GM13977 (cell line): Measurements from ENCODE around the gene YKT6.

Experiments used
- DNase-seq: peaks from one replicate; pipeline ENCODE4 v3.0.0; 2012; ENCODE audit warnings: low spot score
- CTCF ChIP-seq: IDR thresholded peaks from 2 replicates; pipeline ENCODE4 v1.5.1; 2012; ENCODE audit warnings: mild to moderate bottlenecking, control low read depth; ENCODE audit not compliant: insufficient read depth; ENCODE audit errors: extremely low read depth, missing control alignments
- in situ Hi-C: fragments of 300-500 bp; cut with MboI; formaldehyde crosslinking; loops from one replicate; pipeline ENCODE4 v1.12.0; 2022; ENCODE audit warnings: low sequenced_read_pairs, low pct_unique_long_range_greater_than_20kb, mixed read lengths, inconsistent platforms; ENCODE audit not compliant: unreplicated experiment

The YKT6 gene

GRCh38 chr7:44186736-44187135 is 14.0 kb upstream of the YKT6 start:
- TF ChIP-seq CTCF: no peak
- in situ Hi-C loops: no loop called here
- DNase-seq: no peak

DNA sequence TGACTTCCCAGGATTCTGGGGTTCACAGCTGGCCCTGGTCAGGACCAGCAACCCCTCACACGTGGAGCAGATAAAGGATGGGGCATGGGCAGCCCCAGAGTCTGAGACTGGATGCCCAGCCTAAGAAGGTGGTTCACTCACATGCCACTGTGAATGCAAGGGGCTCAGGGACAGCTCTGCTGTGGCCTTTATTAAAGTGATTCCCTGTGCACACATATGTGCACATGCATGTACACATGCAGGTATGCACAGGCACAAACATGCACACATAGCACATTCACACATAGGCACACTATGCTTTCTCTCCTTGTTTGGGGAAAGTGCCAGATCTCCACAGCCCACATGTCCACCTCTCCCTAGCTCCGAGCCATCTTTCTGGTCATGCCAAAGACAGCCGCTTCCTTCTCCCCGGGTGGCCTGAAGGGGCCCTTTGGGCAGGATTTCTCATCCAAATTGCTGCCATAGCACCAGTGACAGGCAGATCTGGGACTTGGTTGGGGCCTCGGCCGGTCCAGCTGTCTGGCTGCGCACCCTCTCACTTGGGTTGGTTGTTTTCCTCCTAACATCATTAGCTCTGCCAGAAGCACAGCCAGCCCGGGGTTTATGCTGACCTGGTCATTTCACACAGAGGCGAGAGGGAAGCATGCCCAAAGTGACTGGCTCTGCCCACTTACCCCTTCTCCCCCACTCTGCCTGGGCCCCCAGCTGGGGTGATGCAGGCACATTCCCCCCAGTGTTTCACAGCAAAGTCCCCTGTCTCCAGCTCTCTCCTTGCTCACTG is 13.0 kb upstream of the YKT6 start:
- in situ Hi-C loops: no loop called here
- DNase-seq: no peak

GRCh38 chr7:44188480-44189225 is 12.1 kb upstream of the YKT6 start:
- no peak for DNase-seq
- TF ChIP-seq CTCF: no peak
- in situ Hi-C loops: no loop called here

More for the DNA sequence above, 13.0 kb upstream of the YKT6 start:
- no peak for TF ChIP-seq CTCF

- TF ChIP-seq CTCF: no peak
- DNase-seq: no peak
- in situ Hi-C loops: no loop called here
Observed at GRCh38 chr7:44189286-44189992, 11.3 kb upstream of the YKT6 start, which contains the start of gene GCK. Gene GCK, minus strand, starts transcription at chr7:44189439. Its CDS starts 486 bp downstream, at chr7:44188953.

DNA sequence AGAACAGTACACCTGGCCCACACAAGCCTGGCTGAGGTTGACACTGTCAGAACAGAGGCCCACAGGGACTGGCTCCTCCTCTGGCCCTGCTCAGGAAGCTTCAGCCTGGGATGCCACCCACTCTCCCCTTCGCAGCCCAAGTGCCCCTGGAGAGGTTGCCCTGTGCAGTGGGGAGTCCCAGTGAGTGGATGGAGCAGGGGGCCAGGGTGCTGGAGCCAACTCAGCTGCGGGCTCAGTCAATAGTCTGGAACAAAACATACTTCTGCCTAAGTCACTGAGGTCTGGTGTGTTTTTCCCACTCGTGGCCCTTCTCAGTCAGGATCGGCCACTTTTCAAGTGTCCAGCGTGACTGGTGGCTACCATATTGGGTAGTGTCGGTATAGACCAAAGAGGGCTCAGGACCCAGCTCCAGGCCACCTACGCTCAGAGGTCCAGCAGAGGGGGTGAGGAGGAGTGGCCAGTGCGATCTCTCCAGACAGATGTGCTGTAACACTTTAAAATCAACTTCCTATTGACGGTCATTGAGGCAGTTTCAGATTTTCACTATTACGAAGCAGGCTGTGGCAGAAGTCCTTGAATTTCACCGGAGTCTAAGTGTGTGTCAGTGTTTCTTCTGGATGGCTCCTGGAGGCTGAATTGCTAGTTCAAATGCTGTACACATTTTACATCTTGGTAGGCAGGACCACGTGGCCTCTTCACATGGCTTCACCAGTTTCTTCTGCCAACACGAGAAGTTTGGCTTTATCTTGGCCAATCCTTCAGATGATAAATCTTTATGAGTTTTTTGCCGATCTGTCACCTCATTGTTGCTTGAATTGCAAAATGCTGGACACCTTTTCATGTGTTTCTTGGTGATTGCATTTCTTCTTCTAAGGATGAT is 10.5 kb upstream of the YKT6 start:
- in situ Hi-C loops: loop anchor here (10.0 kb wide), 1 partner anchor 115 kb away; no protein-coding TSS in a partner anchor
- TF ChIP-seq CTCF: no peak
- no peak for DNase-seq
